Lower leg skin (tissue), 4 donors: ENCODE measurements around the gene CCDC71. TPM values are rescaled to one million over a fixed set of nuclear protein-coding genes. Genes with fewer than 3 reads are reported as not detected.

Experiments
- DNase-seq, 2 donors: peaks; one replicate each; pipeline ENCODE4 v3.0.0-alpha.2; 2019; ENCODE audit warnings: low spot score in 2 of 2
- H3K4me3 ChIP-seq: fragments of 200-600 bp; sonication (generic); 2 replicates; pipeline ENCODE4 v1.5.1; 2017; ENCODE audit warnings: mild to moderate bottlenecking, low read depth; ENCODE audit not compliant: poor library complexity, severe bottlenecking
- CTCF ChIP-seq, 3 donors: fragments of 450-650 bp; IDR thresholded peaks; one replicate each; pipeline ENCODE4 v1.5.1; 2016; ENCODE audit warnings: antibody characterized with exemption in 3 of 3, mild to moderate bottlenecking in 3 of 3, moderate library complexity in 2 of 3
- POLR2A ChIP-seq, 2 donors: fragments of 450-650 bp; IDR thresholded peaks; one replicate each; pipeline ENCODE4 v1.6.1; 2016 to 2017; ENCODE audit warnings: antibody characterized with exemption in 2 of 2, mild to moderate bottlenecking in 1 of 2, moderate library complexity in 1 of 2
- WGBS, 2 donors: methylation state at CpG; one replicate each; pipeline ENCODE4 v1.1.5; 2018; 5-methylcytosine and 5-hydroxymethylcytosine counted together
- intact Hi-C: fragments of 100-400 bp; cut with DNase I; formaldehyde crosslinking; loops from one replicate; pipeline ENCODE4 v1.15.0; 2023; ENCODE audit warnings: low total_unique reads
- total RNA-seq, 4 donors: library from RNA; depleted of rRNA; stranded (reverse); fragments of >200 nt; gene quantifications; one replicate each; pipeline ENCODE4 v1.1.0, GENCODE V29; 2016

Gene CCDC71
- total RNA-seq, result 10 to 100 TPM; 28.0 to 39.9 (median 33.7) TPM

DNA sequence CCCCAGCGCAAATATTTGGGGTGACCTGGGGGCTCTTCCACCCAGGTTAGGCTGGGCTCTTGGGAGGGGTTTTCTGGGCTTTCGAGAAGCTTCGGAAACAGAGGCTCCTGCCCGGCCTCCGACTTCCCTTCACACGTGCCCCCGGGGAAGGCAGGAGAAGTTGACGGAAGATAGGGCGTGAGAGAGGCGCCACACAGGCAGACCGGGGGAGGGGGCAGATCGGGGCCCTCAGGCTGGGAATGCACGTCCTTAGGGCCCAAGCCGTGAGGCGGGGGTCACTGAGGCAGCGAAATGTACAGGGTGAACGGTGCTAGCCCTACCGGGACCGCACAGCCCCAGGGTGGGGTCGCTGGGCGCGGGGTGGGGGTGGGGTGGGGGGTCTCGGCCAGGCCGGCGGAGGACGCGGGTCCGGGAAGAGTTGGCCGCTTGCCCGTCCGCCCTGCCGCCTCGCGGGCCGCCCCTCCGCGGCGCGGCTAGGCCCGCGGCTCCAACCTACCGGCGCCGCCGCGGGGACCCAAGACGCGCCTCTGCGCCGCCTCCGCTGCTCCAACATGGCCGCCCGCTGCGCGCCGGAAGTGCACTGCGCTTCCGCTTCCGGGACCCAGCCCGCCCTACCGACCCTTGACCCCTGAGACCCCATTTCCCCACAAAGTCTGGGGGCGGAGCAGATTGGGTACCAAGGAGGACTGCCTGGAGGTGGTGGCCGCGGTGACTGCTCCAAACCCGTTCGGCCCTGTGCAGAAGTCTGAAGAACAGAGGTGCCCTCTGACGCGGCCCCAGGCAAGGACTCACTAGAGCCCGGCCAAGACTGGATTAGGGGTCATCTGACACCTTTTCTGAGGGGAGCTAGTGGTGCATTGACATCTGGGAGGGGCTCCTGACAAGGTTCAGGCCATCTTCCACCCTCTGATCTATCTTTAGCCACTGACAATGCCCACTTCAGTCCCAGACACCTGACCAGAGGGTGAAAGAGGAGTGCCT lies at the start of gene CCDC71:
TSS of gene CCDC71 (minus strand) at position 561 of the 981 bp plus-strand sequence. CDS start 2,123 bp downstream, outside the sequence.
- no peak for TF ChIP-seq CTCF (IDR thresholded peaks at IDR 0.05)
- peak in 1 of 2 donors; percentile 1 for TF ChIP-seq POLR2A (IDR thresholded peaks at IDR 0.05)
- H3K4me3 ChIP-seq, result peak within 1 kb of the TSS; percentile 90
- 8 to 11% methylated on average over 27 to 31 of the region's 69 CpGs for WGBS, 2 donors
- intact Hi-C loops, result loop anchor here (10.0 kb wide), 1 partner anchor 181 kb away; no protein-coding TSS in a partner anchor
- DNase-seq, result peak; percentile 56 to 91

GRCh38 chr3:49213998-49214397 lies 47.9 kb upstream of the CCDC71 start:
- DNase-seq, result no peak
- H3K4me3 ChIP-seq, result no peak overlapping the region
- intact Hi-C loops, result no loop called here
- TF ChIP-seq POLR2A (IDR thresholded peaks at IDR 0.05), result no peak
- TF ChIP-seq CTCF (IDR thresholded peaks at IDR 0.05), result no peak
- WGBS, 2 donors, result 86% methylated on average over 2 of the region's 2 CpGs

- DNase-seq, result no peak
- TF ChIP-seq CTCF (IDR thresholded peaks at IDR 0.05), result no peak
- no peak for TF ChIP-seq POLR2A (IDR thresholded peaks at IDR 0.05)
- WGBS, 2 donors, result 94 to 97% methylated on average over 9 to 15 of the region's 15 CpGs
- no peak overlapping the region for H3K4me3 ChIP-seq
- intact Hi-C loops, result no loop called here
These were observed 47.4 kb upstream of the CCDC71 start for GRCh38 chr3:49213541-49213943.

DNA sequence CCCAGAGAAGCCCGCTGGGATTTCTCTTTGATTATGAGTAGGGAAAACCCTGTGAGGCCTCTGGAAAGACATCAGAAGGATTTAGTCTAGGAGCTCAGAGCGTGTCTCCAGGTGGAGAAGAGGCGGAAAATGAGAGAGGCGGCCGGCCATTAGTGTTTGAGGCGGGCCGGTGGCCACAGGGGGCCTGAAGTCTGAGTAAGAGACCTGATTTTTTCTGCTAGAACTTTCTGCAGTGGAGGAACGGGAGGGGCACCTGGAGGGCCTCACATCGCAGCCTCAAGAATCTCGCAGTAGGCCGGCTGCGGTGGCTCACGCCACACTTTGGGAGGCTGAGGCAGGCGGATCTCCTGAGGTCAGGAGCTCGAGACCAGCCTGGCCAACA lies 33.8 kb upstream of the CCDC71 start:
- 58 to 89% methylated on average over 15 of the region's 15 CpGs for WGBS, 2 donors
- TF ChIP-seq CTCF (IDR thresholded peaks at IDR 0.05), result no peak
- TF ChIP-seq POLR2A (IDR thresholded peaks at IDR 0.05), result no peak
- intact Hi-C loops, result no loop called here
- H3K4me3 ChIP-seq, result no peak overlapping the region
- DNase-seq, result no peak

GRCh38 chr3:49199239-49199899 lies 33.2 kb upstream of the CCDC71 start:
- TF ChIP-seq POLR2A (IDR thresholded peaks at IDR 0.05) (no peak), CTCF (IDR thresholded peaks at IDR 0.05) (no peak)
- H3K4me3 ChIP-seq, result no peak overlapping the region
- intact Hi-C loops, result no loop called here
- 12 to 42% methylated on average over 46 to 53 of the region's 53 CpGs for WGBS, 2 donors
- peak; percentile 76 to 97 for DNase-seq
